ENCODE data around the gene ARHGAP21.
"Not testable (repeated sequence)": the region's sequence is repeated elsewhere in the genome, so short reads cannot be mapped to it uniquely, and the experiment has no call there.

Gene ARHGAP21

GRCh38 chr10:24723788-24724380 is at the start of gene ARHGAP21:
Gene ARHGAP21 (minus strand): TSS chr10:24723887. CDS start chr10:24721899, 1,988 bp downstream.
- no peak for DNase-seq

GRCh38 chr10:24771943-24772694 is 48.4 kb upstream of the ARHGAP21 start:
- DNase-seq: no peak

GRCh38 chr10:24764991-24765390 is 41.3 kb upstream of the ARHGAP21 start:
- DNase-seq: not testable (repeated sequence)

GRCh38 chr10:24762966-24763623 is 39.4 kb upstream of the ARHGAP21 start:
- no peak for DNase-seq

- no peak for DNase-seq
Measured at GRCh38 chr10:24762161-24762924, 38.7 kb upstream of the ARHGAP21 start.

- DNase-seq: no peak
Measured at GRCh38 chr10:24759672-24760071, 36.0 kb upstream of the ARHGAP21 start.

GRCh38 chr10:24758254-24758653 is 34.6 kb upstream of the ARHGAP21 start:
- not testable (repeated sequence) for DNase-seq

- no peak for DNase-seq
Measured at GRCh38 chr10:24756283-24756682, 32.6 kb upstream of the ARHGAP21 start.

GRCh38 chr10:24751716-24752115 is 28.0 kb upstream of the ARHGAP21 start:
- DNase-seq: no peak

GRCh38 chr10:24750695-24751094 is 27.0 kb upstream of the ARHGAP21 start:
- no peak for DNase-seq

GRCh38 chr10:24748214-24748613 is 24.5 kb upstream of the ARHGAP21 start:
- no peak for DNase-seq

- DNase-seq: no peak
Measured at GRCh38 chr10:24744946-24745345, 21.3 kb upstream of the ARHGAP21 start.

GRCh38 chr10:24740714-24741113 is 17.0 kb upstream of the ARHGAP21 start:
- DNase-seq: no peak

- DNase-seq: no peak
Measured at GRCh38 chr10:24737001-24737400, 13.3 kb upstream of the ARHGAP21 start.

- DNase-seq: no peak
Measured at GRCh38 chr10:24731942-24732341, 8.3 kb upstream of the ARHGAP21 start.

GRCh38 chr10:24730811-24731210 is 7.1 kb upstream of the ARHGAP21 start:
- DNase-seq: no peak

- DNase-seq: no peak
Measured at GRCh38 chr10:24727786-24728185, 4.1 kb upstream of the ARHGAP21 start.

GRCh38 chr10:24726626-24727025 is 2.9 kb upstream of the ARHGAP21 start:
- DNase-seq: no peak

- DNase-seq: not testable (repeated sequence)
Measured at GRCh38 chr10:24726029-24726428, 2.3 kb upstream of the ARHGAP21 start.

- DNase-seq: peak; percentile 76
Measured at GRCh38 chr10:24724381-24725228, 918 bp upstream of the ARHGAP21 start.

GRCh38 chr10:24723386-24723787 is 300 bp downstream of the ARHGAP21 start:
- no peak for DNase-seq

GRCh38 chr10:24722676-24723385 is 856 bp downstream of the ARHGAP21 start:
- DNase-seq: no peak

All from NCI-H2081 treated with DMSO at 0.1 percent for 48 hours (cell line).